CD14-positive monocyte (primary cell): ENCODE measurements around the gene LTBP1. TPM values are rescaled to one million over a fixed set of nuclear protein-coding genes. Genes with fewer than 3 reads are reported as not detected.
A peak's percentile ranks its signal among the peaks of the same experiment; 100 is the strongest.
"Not testable (repeated sequence)": the region's sequence is repeated elsewhere in the genome, so short reads cannot be mapped to it uniquely, and the experiment has no call there.

Source experiments
- DNase-seq, 3 donors: peaks; one replicate each; pipeline ENCODE4 v3.0.0-alpha.2; 2011 to 2022
- H2AFZ ChIP-seq: 2 replicates; pipeline ENCODE4 v1.6.0; 2012; ENCODE audit warnings: mild to moderate bottlenecking, low read depth, low read length, inconsistent platforms; ENCODE audit not compliant: insufficient read depth, poor library complexity, severe bottlenecking
- H3K27ac ChIP-seq, 2 donors: 1 replicate in 1 of 2; 2 replicates in 1 of 2; pipeline ENCODE4 v1.5.1; 2012 to 2013; ENCODE audit warnings: low read length in 2 of 2, control low read depth in 1 of 2, inconsistent platforms in 1 of 2, low read depth in 1 of 2, mild to moderate bottlenecking in 1 of 2
- H3K27me3 ChIP-seq, 2 donors: one replicate each; pipeline versions ENCODE4 v1.6.0 to v1.6.1; 2011 to 2013; ENCODE audit warnings: low read length in 2 of 2; ENCODE audit not compliant: control insufficient read depth in 2 of 2, insufficient read depth in 2 of 2
- H3K36me3 ChIP-seq, 2 donors: replicated peaks in 1 of 2; 1 replicate in 1 of 2; 2 replicates in 1 of 2; pipeline versions ENCODE4 v1.5.1 to v1.6.1; 2012 to 2013; ENCODE audit warnings: low read length in 2 of 2, control low read depth in 1 of 2, inconsistent platforms in 1 of 2, mild to moderate bottlenecking in 1 of 2; ENCODE audit not compliant: insufficient read depth in 2 of 2, control insufficient read depth in 1 of 2
- H3K4me1 ChIP-seq, 2 donors: 1 replicate in 1 of 2; 2 replicates in 1 of 2; pipeline versions ENCODE4 v1.5.1 to v1.6.1; 2012 to 2013; ENCODE audit warnings: low read length in 2 of 2, control low read depth in 1 of 2, inconsistent platforms in 1 of 2, mild to moderate bottlenecking in 1 of 2, moderate library complexity in 1 of 2; ENCODE audit not compliant: insufficient read depth in 2 of 2, control insufficient read depth in 1 of 2
- H3K4me2 ChIP-seq: replicated peaks from 2 replicates; pipeline ENCODE3; 2012; ENCODE audit warnings: low read length, moderate library complexity, mild to moderate bottlenecking; ENCODE audit not compliant: poor library complexity, severe bottlenecking; ENCODE audit errors: extremely low read depth
- H3K4me3 ChIP-seq, 3 experiments: fragments of 200-600 bp in 1 of 3; sonication (generic) in 1 of 3; replicated peaks in 1 of 3; 1 replicate in 2 of 3; 2 replicates in 1 of 3; pipeline ENCODE4 v1.5.1; 2011 to 2013; ENCODE audit warnings: low read length in 3 of 3, mild to moderate bottlenecking in 3 of 3, control low read depth in 2 of 3, low read depth in 2 of 3, inconsistent platforms in 1 of 3, moderate library complexity in 1 of 3
- H3K79me2 ChIP-seq: 2 replicates; pipeline ENCODE4 v1.6.0; 2012; ENCODE audit warnings: mild to moderate bottlenecking, control low read depth, inconsistent platforms, low read length, moderate library complexity; ENCODE audit not compliant: insufficient read depth
- H3K9ac ChIP-seq: 2 replicates; pipeline ENCODE4 v1.6.0; 2017; ENCODE audit warnings: low read length, mild to moderate bottlenecking; ENCODE audit not compliant: insufficient read depth, poor library complexity, severe bottlenecking
- H3K9me3 ChIP-seq, 2 donors: replicated peaks in 1 of 2; 1 replicate in 1 of 2; 2 replicates in 1 of 2; pipeline versions ENCODE4 v1.5.1 to v1.6.1; 2012 to 2013; ENCODE audit warnings: low read length in 2 of 2, control low read depth in 1 of 2; ENCODE audit not compliant: control insufficient read depth in 1 of 2, insufficient read depth in 1 of 2
- H4K20me1 ChIP-seq: 2 replicates; pipeline ENCODE4 v1.6.0; 2012; ENCODE audit warnings: mild to moderate bottlenecking, low read length, control low read depth, moderate library complexity; ENCODE audit not compliant: insufficient read depth
- H3K27ac Mint-ChIP-seq, 7 donors: one replicate each; pipeline ENCODE4 v1.8.0; 2020; ENCODE audit warnings: mild to moderate bottlenecking in 7 of 7, mixed read lengths in 7 of 7, moderate library complexity in 6 of 7, inconsistent platforms in 2 of 7
- H3K27me3 Mint-ChIP-seq, 3 donors: one replicate each; pipeline ENCODE4 v1.8.0; 2021 to 2022; ENCODE audit warnings: low read depth in 3 of 3, mild to moderate bottlenecking in 3 of 3, mixed read lengths in 3 of 3, moderate library complexity in 3 of 3, inconsistent platforms in 1 of 3
- H3K36me3 Mint-ChIP-seq, 2 donors: one replicate each; pipeline ENCODE4 v1.8.0; 2020; ENCODE audit warnings: mixed read lengths in 2 of 2, inconsistent platforms in 1 of 2, mild to moderate bottlenecking in 1 of 2
- H3K4me1 Mint-ChIP-seq: one replicate; pipeline ENCODE4 v1.8.0; 2020; ENCODE audit warnings: mild to moderate bottlenecking, mixed read lengths
- H3K4me3 Mint-ChIP-seq, 2 donors: one replicate each; pipeline ENCODE4 v1.8.0; 2020; ENCODE audit warnings: mild to moderate bottlenecking in 2 of 2, mixed read lengths in 2 of 2, moderate library complexity in 1 of 2
- H3K9me3 Mint-ChIP-seq, 7 donors: one replicate each; pipeline ENCODE4 v1.8.0; 2020 to 2022; ENCODE audit warnings: mixed read lengths in 7 of 7, mild to moderate bottlenecking in 6 of 7, moderate library complexity in 6 of 7, inconsistent platforms in 2 of 7
- CTCF ChIP-seq: fragments of 200-600 bp; IDR thresholded peaks from one replicate; pipeline ENCODE4 v1.8.0; 2022; ENCODE audit warnings: antibody characterized with exemption, mild to moderate bottlenecking
- WGBS: methylation state at CpG from one replicate; pipeline ENCODE4 v1.1.5; 2013; ENCODE audit warnings: missing lambda C conversion rate; ENCODE audit not compliant: insufficient coverage; 5-methylcytosine and 5-hydroxymethylcytosine counted together
- intact Hi-C, 2 donors: fragments of 100-400 bp; cut with micrococcal nuclease; formaldehyde crosslinking; loops; one replicate each; pipeline versions ENCODE4 v1.15.0 to v1.15.1; 2023
- polyA plus RNA-seq, 3 donors: library from polyadenylated mRNA; depleted of rRNA in 1 of 3; unstranded in 2 of 3; stranded (reverse) in 1 of 3; fragments of 300-500 nt in 2 of 3; fragments of >200 nt in 1 of 3; fragmentation: Illumina TruSeq in 2 of 3; gene quantifications; 1 replicate in 2 of 3; 2 replicates in 1 of 3; pipeline ENCODE4 v1.2.3, GENCODE V29; 2012 to 2021

The LTBP1 gene
- polyA plus RNA-seq, 3 donors = 0.18 to 0.24 TPM; not detected in 1

DNA sequence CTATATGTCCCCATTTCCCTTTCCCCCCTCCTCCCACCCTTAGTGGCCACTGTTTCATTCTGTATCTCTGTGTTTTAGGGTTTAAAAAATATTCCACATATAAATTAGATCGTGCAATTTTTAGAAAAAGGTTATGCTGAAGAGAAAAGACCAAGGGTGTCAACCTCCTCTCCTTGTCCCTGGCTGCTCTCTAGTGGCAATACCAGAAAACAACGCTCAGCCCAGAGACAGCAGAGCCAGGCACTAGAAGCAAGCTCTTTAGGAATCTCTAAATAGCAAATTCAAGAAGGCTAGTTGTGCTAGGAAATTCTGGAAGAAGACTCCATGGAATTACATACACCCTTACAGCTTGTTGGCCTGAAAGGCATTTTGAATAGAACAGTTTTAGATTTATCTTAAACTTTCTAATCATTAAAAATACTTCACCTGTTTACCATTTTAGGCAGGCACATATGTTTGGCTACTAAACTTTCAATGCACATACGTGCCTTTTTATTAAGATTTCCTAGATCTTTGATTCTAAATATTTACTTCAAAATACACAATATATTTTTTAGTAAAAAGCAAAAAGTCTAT lies 494.6 kb downstream of the LTBP1 start:
- Histone ChIP-seq H3K4me2 (no peak overlapping the region), H2AFZ (no peak overlapping the region), H3K79me2 (no peaks in the 10 kb centered on the region), H3K27me3 (no peaks in the 10 kb centered on the region), H3K9me3 (no peaks in the 10 kb centered on the region), H3K4me3 (no peak overlapping the region), H3K27ac (no peak overlapping the region), H3K4me1 (no peaks in the 10 kb centered on the region), H4K20me1 (no peaks in the 10 kb centered on the region), H3K9ac (no peak overlapping the region), H3K36me3 (no peaks in the 10 kb centered on the region)
- TF ChIP-seq CTCF = peak; percentile 20
- Mint-ChIP-seq H3K9me3 (no peaks in the 10 kb centered on the region), H3K36me3 (no peaks in the 10 kb centered on the region), H3K27me3 (peaks cover 0 to under 1% (median 0%) of the 10 kb centered on the region in 3 donors), H3K4me1 (peaks cover 14% of the 10 kb centered on the region), H3K4me3 (no peak overlapping the region), H3K27ac (no peak overlapping the region)
- intact Hi-C loops = no loop called here
- no peak for DNase-seq
- WGBS = no CpG with 5 or more reads among the region's 3 CpGs

DNA sequence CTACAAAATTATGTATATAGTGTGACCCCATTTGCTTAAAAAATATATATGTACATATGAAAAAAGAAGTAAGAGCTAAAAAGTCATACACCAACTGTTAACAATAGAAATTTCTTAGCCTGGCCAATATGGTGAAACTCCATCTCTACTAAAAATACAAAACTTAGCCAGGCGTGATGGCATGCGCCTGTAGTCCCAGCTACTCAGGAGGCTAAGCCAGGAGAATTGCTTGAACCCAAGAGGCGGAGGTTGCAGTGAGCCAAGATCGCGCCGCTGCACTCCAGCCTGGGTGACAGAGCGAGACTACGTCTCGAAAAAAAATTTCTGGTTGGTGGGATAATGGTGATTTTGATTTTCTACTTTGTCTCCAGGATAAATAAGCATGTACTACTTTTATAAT lies 495.3 kb downstream of the LTBP1 start:
- WGBS = 90% methylated on average over 3 of the region's 9 CpGs
- not testable (repeated sequence) for H2AFZ ChIP-seq

More for the DNA sequence above, 495.3 kb downstream of the LTBP1 start:
- intact Hi-C loops, H3K9me3 ChIP-seq, H3K4me2 ChIP-seq, H3K4me3 Mint-ChIP-seq, H3K9ac ChIP-seq, H3K9me3 Mint-ChIP-seq, H3K79me2 ChIP-seq, H3K27ac Mint-ChIP-seq, H3K36me3 ChIP-seq, H3K27me3 Mint-ChIP-seq, DNase-seq, H3K4me3 ChIP-seq, H3K27ac ChIP-seq, H3K27me3 ChIP-seq, H3K36me3 Mint-ChIP-seq, H3K4me1 ChIP-seq, H4K20me1 ChIP-seq: not testable (repeated sequence)
- H3K4me1 Mint-ChIP-seq = peaks cover 14% of the 10 kb centered on the region
